Muscle of back (tissue), 11 donors: ENCODE measurements around the gene UBE2D4. TPM values are rescaled to one million over a fixed set of nuclear protein-coding genes. Genes with fewer than 3 reads are reported as not detected.
"Not testable (repeated sequence)": the region's sequence is repeated elsewhere in the genome, so short reads cannot be mapped to it uniquely, and the experiment has no call there.

ENCODE experiments used
- DNase-seq, 3 donors: peaks; one replicate each; pipeline versions ENCODE4 v3.0.0 to v3.0.0-alpha.2; 2013
- polyA plus RNA-seq, 10 donors: library from polyadenylated mRNA; unstranded; fragments of 120-200 nt; gene quantifications; one replicate each; pipeline ENCODE4 v1.2.1, GENCODE V29; 2013; ENCODE audit not compliant: insufficient read length in 10 of 10

UBE2D4 gene
- polyA plus RNA-seq, 10 donors = 14.6 to 23.6 (median 20.4) TPM

DNA sequence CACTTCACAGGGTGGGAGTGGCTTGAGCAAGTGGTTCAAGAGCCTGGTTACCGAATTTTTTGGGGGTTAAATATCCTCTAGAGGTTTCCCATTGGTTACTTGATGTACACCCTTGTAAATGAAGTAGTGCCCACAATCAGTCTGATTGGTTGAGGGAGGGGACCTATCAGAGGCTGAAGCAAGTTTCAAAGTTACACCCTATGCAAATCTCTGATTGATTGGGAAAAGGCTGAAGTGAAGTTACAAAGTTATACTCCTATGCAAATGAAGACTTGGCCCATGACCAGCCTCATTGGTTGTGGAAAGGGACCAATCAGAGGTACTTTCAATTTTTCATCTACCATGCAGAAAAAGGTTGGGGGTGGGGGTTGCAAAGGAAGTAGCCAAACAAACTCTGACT is 34.7 kb downstream of the UBE2D4 start:
- DNase-seq = no peak

DNA sequence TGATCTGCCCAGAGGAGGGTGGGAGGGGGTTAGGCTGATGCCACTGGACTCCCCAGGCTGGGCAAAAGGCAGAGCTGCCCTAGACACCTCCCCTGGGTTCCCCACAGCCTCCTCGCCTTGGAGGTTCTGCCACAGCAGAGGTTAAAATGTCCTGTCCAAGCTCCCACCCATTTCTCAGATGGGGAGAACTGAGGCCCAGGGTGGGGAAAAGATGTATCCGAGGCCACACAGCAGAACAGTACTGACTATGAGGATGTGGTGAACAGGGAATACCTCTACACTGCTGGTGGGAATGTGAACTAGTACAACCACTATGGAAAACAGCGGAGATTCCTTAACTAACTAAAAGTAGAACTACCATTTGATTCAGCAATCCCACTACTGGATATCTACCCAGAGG is 40.2 kb downstream of the UBE2D4 start:
- not testable (repeated sequence) for DNase-seq

DNA sequence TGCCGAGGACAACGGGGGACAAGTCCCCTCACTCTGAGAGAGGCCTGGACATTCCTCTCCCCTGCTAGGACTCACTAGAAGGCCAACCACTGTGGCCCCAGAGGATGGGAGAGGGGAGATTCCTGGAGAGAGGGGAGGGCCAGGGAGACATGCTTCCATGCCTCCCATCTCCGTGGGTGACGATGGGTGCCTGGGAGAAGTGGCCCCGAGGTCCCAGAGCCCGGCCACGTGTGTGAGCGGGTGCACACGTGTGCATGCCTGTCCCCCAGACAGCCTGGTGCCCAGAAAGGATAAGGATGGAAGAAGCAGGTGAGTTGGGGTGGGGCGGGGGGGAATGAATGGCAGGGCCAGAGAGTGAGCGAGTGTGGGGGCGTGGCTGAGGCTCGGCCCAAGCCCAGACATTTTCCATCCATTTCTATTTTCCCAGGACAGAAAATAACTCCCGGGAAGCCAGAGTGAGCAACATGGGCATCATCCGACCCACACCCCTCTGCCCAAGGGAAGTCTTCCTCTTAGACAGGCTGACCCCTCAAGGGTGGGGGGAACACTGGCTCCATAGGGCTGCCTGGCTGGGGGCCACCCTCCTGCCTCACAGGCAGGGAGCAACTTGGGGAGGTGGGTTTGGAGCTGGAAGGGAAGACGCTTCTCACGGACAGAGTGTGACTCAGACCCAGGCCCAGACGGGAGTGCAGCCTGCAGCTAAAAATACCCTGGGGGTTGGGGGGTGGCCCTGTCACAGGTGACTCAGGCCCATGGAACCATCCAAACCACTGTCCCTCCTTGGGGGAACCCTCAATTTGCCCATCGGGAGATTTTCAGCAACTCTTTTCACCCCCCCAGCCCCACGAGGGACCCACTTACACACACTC is 42.2 kb downstream of the UBE2D4 start:
- DNase-seq = not testable (repeated sequence)

GRCh38 chr7:43969586-43969985 is 43.4 kb downstream of the UBE2D4 start:
- not testable (repeated sequence) for DNase-seq

- not testable (repeated sequence) for DNase-seq
Measured at GRCh38 chr7:43970698-43971097, 44.5 kb downstream of the UBE2D4 start.

DNA sequence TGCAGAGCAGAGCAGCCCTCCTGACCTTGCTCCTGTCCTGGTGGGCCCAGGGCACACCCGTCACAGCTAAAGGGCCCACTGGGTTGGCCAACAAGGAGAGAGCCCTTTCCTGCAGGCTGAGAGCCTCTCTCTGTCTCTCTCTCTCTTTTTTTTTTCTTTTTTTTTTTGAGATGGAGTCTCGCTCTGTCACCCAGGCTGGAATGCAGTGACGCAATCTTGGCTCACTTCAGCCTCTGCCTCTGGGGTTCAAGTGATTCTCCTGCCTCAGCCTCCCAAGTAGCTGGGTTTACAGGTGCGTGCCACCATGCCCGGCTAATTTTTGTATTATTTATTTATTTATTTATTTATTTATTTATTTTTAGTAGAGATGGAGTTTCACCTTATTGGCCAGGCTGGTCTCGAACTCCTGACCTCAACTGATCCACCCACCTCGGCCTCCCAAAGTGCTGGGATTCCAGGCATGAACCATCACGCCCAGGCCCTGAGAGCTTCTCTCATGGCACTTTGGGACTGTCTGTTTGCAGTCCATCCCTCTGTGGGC is 47.9 kb downstream of the UBE2D4 start:
- DNase-seq = not testable (repeated sequence)

DNA sequence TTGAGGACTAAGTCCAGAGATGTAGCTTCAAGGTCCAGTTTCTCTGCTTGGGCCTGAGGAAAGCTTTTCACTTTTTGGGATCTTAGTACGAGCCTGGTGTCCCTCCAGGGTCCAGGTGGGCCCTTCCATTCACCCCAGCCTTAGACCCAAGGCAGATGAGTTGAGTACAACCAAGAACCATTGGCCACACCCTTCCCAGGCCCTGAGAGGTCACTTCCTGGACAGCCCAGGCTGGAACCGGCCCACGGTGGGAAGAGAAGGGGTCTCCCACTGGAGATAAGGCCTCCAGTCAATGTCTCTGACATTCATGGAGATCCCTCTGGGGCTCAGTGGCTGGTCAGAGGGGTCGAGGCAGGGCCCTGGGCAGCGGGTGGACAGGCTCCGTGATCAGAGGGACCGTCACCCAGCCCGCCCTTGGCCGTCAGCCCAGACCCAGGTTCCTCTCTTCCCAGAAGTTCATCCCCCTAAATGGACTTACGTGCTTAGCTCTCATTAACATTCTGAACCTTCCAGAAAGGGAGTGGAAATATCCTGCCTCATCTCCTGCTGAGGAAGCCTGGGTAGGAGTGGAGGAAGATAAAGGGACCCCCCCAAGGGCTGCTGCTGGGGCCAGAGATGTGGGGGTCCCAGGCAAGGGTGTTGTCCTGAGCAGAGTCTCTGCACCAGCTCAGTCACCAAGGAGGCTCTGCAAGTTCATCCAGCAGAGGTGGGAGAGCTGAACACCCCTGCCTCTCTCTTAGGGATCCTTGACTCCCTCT is 48.7 kb downstream of the UBE2D4 start:
- DNase-seq = not testable (repeated sequence)

- DNase-seq = no peak
Measured at GRCh38 chr7:43977525-43977924, 51.3 kb downstream of the UBE2D4 start.

DNA sequence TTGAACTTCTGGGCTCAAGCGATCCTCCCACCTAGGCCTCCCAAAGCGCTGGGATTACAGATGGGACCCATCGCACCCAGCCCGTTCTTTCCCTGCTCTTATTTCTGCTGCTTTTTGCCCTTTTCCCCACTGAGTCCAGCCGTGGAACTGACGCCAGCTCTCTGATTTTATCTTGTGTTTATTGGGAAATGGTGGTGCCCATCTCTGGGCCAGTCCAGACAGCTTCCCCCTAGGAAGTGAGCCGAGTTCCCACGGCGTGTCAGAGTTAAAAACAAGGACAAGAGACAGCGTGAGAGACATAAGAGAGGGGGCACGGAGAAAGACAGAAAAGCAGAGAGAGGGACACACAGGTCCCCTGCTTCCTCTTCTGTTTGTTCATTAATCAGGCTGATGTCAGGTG is 51.9 kb downstream of the UBE2D4 start:
- not testable (repeated sequence) for DNase-seq

DNA sequence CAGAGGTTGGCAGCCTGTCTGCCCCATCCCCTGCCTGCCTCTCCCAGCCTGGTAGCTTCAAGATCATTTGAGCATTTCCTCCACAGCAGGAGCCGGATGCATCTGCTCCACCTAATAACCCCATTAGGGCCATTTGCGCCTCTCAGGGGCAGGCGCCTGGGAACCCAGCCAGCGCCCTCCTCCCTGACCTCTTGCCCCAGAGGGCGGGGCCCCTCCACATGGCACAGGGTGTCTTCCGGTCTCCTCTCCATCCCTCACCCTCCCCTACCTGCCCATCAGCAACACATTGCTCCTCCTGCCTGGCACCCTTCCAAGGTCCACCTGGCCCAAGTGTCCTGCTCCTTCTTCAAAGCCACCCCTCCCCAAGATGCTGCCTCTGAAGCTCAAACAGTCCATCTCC is 56.6 kb downstream of the UBE2D4 start:
- not testable (repeated sequence) for DNase-seq

GRCh38 chr7:43983736-43984135 is 57.5 kb downstream of the UBE2D4 start:
- not testable (repeated sequence) for DNase-seq

DNA sequence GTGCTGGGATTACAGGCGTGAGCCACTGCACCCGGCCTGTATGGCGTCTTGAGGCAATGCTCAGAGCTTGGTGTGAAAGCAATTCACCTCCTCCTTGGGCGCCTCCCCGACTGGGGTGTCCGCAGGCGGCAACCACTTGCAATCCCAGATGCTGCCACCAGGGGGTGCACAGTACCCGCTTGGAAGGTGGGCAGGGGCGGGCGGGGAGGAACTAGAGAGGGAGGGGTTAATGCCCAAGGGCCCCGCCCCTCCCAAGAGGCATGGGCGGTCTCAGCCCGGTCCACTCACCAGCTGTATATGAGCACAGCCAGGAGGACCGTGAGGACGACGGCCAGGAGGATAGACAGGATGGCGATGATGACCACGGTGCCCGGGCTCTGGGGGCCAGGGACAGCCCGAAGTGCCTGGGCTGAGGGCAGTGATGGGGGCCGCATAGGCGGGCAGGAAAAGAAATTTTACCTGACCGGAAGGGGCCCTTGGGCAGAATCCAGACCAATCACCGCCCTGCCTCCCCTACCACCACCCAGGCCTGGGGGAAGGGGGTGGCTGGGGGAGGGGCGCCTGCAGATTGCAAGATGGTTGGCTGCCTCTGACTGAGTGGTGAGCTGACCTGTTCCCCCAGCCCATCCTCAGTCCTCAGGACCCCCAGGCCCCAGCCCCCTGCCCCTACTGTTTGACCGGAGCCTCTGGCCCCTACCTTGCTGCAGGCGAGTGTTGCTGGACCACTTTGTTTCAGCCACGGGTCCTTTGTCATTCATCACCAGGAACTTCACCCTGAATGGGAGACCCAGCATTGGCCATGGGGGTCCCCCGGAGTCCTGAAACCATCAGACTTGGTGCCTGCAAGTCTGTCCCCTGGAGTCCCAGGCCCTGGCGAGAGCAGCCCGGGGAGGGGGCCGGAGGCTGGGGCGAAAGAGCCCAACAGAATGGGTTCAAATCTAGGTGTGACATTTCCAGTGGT is 59.9 kb downstream of the UBE2D4 start:
- peak in 2 of 3 donors; percentile 15 to 28 for DNase-seq

DNA sequence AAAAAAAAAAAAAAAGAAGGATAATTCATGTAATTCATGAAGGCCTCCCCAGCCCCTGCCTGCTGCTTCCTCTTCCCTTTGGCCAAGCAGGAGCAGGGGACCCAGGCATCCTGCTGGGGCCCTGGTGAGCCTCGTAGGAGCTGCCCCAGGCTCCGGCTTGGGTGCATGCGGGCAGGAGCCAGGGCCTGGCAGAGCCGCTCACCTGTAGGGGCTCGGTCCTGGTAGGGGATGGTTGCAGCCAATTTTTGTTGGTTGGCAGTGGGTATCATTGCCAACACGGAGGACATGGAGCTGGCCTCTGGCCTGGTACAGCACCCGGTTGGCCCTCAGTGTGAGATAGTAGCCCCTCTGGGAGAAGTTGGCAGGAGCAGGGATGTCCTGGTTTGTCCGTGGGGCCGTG is 61.2 kb downstream of the UBE2D4 start:
- DNase-seq = not testable (repeated sequence)

GRCh38 chr7:43990011-43990585 is 63.9 kb downstream of the UBE2D4 start:
- DNase-seq = peak in 1 of 3 donors; percentile 19

- not testable (repeated sequence) for DNase-seq
Measured at GRCh38 chr7:43990829-43991228, 64.6 kb downstream of the UBE2D4 start.

GRCh38 chr7:43992896-43993295 is 66.7 kb downstream of the UBE2D4 start:
- DNase-seq = not testable (repeated sequence)

DNA sequence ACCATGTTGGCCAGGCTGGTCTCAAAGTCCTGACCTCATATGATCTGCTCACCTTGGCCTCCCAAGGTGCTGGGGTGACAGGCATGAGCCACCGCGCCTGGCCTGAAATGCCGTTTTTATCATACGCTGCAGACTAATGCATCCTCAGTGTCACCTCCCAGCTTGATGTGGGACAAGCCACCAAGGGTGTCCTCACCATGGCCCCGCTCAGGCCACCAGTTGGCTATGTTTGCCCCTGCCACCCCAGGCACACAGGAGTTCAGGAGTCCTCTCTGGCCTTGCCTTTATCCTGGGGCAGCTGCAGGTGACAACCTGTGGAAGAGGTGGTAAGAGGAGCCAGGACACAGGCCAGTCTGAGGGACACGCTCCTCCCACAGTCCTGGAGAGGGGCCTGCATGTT is 68.4 kb downstream of the UBE2D4 start:
- not testable (repeated sequence) for DNase-seq

GRCh38 chr7:43997532-43997931 is 71.3 kb downstream of the UBE2D4 start, which contains the start of gene SPDYE1:
TSS of gene SPDYE1 (plus strand) at chr7:43997897. CDS start at chr7:43999950, 2,053 bp downstream.
- not testable (repeated sequence) for DNase-seq
